Measurements from ENCODE around the gene VAX1.

GRCh38 chr10:117162093-117163060 is 24.3 kb upstream of the VAX1 start:
- no peak for TF ChIP-seq POLR2A (IDR thresholded peaks at IDR 0.05; ENCODE audit: low read depth, low read length)
- no peak for TF ChIP-seq CTCF (conservative IDR thresholded peaks at IDR 0.05; ENCODE audit: low read depth, low read length)
- TF ChIP-seq BHLHE40 (IDR thresholded peaks at IDR 0.05; ENCODE audit: low read depth, low read length) = no peak
- TF ChIP-seq RAD21 (IDR thresholded peaks at IDR 0.05; ENCODE audit: low read length) = no peak
- no peak for TF ChIP-seq CEBPB (IDR thresholded peaks at IDR 0.05; ENCODE audit: low read depth, low read length)
- TF ChIP-seq, protein P1, sequence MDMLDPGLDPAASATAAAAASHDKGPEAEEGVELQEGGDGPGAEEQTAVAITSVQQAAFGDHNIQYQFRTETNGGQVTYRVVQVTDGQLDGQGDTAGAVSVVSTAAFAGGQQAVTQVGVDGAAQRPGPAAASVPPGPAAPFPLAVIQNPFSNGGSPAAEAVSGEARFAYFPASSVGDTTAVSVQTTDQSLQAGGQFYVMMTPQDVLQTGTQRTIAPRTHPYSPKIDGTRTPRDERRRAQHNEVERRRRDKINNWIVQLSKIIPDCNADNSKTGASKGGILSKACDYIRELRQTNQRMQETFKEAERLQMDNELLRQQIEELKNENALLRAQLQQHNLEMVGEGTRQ (IDR thresholded peaks at IDR 0.05; ENCODE audit: low read depth, low read length) = no peak
- TF ChIP-seq RFX5 (IDR thresholded peaks at IDR 0.05; ENCODE audit: low read depth, low read length) = no peak
